ENCODE data around the gene KCTD5.
"Not testable (repeated sequence)": the region's sequence is repeated elsewhere in the genome, so short reads cannot be mapped to it uniquely, and the experiment has no call there.

Gene KCTD5

GRCh38 chr16:2710711-2711231 lies 28.4 kb downstream of the KCTD5 start:
- DNase-seq, result no peak

GRCh38 chr16:2711370-2712062 lies 29.2 kb downstream of the KCTD5 start:
- no peak for DNase-seq

GRCh38 chr16:2712063-2712441 lies 29.7 kb downstream of the KCTD5 start:
- no peak for DNase-seq

GRCh38 chr16:2712546-2712945 lies 30.2 kb downstream of the KCTD5 start:
- DNase-seq, result no peak

- DNase-seq, result peak; percentile 46
These were observed 31.2 kb downstream of the KCTD5 start for GRCh38 chr16:2713523-2713922.

GRCh38 chr16:2713985-2714774 lies 31.9 kb downstream of the KCTD5 start:
- no peak for DNase-seq

- no peak for DNase-seq
These were observed 32.7 kb downstream of the KCTD5 start for GRCh38 chr16:2715064-2715463.

- DNase-seq, result peak; percentile 59
These were observed 33.2 kb downstream of the KCTD5 start for GRCh38 chr16:2715519-2715918.

- DNase-seq, result no peak
These were observed 33.9 kb downstream of the KCTD5 start for GRCh38 chr16:2715966-2716885.

- DNase-seq, result no peak
These were observed 34.6 kb downstream of the KCTD5 start for GRCh38 chr16:2716948-2717347.

- DNase-seq, result no peak
These were observed 35.3 kb downstream of the KCTD5 start for GRCh38 chr16:2717383-2718263.

GRCh38 chr16:2719328-2720063 lies 37.2 kb downstream of the KCTD5 start:
- no peak for DNase-seq

- no peak for DNase-seq
These were observed 37.7 kb downstream of the KCTD5 start, which contains the start of gene PRSS27 for GRCh38 chr16:2720064-2720457. Gene PRSS27 (minus strand): TSS chr16:2720224. CDS start chr16:2720160, 64 bp downstream.

- DNase-seq, result peak; percentile 71
These were observed 38.7 kb downstream of the KCTD5 start for GRCh38 chr16:2720719-2721633.

- DNase-seq, result not testable (repeated sequence)
These were observed 39.4 kb downstream of the KCTD5 start for GRCh38 chr16:2721634-2722173.

GRCh38 chr16:2724088-2724676 lies 41.9 kb downstream of the KCTD5 start:
- no peak for DNase-seq

- no peak for DNase-seq
These were observed 42.6 kb downstream of the KCTD5 start for GRCh38 chr16:2724816-2725348.

- no peak for DNase-seq
These were observed 44.6 kb downstream of the KCTD5 start for GRCh38 chr16:2726923-2727322.

- no peak for DNase-seq
These were observed 45.7 kb downstream of the KCTD5 start for GRCh38 chr16:2728034-2728433.
